Upper lobe of left lung (tissue), 6 donors: ENCODE results near the gene ZFHX3. TPM values are rescaled to one million over a fixed set of nuclear protein-coding genes. Genes with fewer than 3 reads are reported as not detected.

Experiments
- ATAC-seq, 2 donors: fragments of 200-7000 bp; cut with Tn5 transposase; one replicate each; pipeline ENCODE4 v1.9.1; 2022; ENCODE audit warnings: mild to moderate bottlenecking in 2 of 2, moderate library complexity in 2 of 2; ENCODE audit not compliant: low FRiP score in 2 of 2
- DNase-seq, 2 donors: peaks; one replicate each; pipeline ENCODE4 v3.0.0-alpha.2; 2019 to 2020
- H3K27ac ChIP-seq, 4 donors: fragments of 200-600 bp; sonication (generic); one replicate each; pipeline ENCODE4 v1.5.1; 2016 to 2019
- H3K27me3 ChIP-seq, 4 donors: fragments of 200-600 bp; sonication (generic); one replicate each; pipeline ENCODE4 v1.5.1; 2017 to 2019
- H3K36me3 ChIP-seq, 4 donors: fragments of 200-600 bp; sonication (generic); one replicate each; pipeline ENCODE4 v1.5.1; 2016 to 2019
- H3K4me1 ChIP-seq, 4 donors: fragments of 200-600 bp; sonication (generic); one replicate each; pipeline ENCODE4 v1.5.1; 2018 to 2019
- H3K4me3 ChIP-seq, 4 donors: fragments of 200-600 bp; sonication (generic); one replicate each; pipeline ENCODE4 v1.5.1; 2017 to 2019; ENCODE audit warnings: mild to moderate bottlenecking in 2 of 4, moderate library complexity in 1 of 4
- H3K9me3 ChIP-seq, 4 donors: fragments of 200-600 bp; sonication (generic); one replicate each; pipeline ENCODE4 v1.5.1; 2018 to 2019
- EP300 ChIP-seq, 4 donors: sonication (generic); formaldehyde crosslinking; IDR thresholded peaks; one replicate each; pipeline ENCODE4 v1.5.1; 2017; ENCODE audit warnings: antibody characterized with exemption in 4 of 4, control low read depth in 2 of 4
- POLR2A ChIP-seq, 4 donors: fragments of 450-650 bp; IDR thresholded peaks; one replicate each; pipeline ENCODE4 v1.5.1; 2016 to 2017; ENCODE audit warnings: antibody characterized with exemption in 4 of 4, mild to moderate bottlenecking in 2 of 4
- POLR2AphosphoS5 ChIP-seq, 2 donors: sonication (generic); formaldehyde crosslinking; IDR thresholded peaks; one replicate each; pipeline ENCODE4 v1.5.1; 2017; ENCODE audit warnings: antibody characterized with exemption in 2 of 2
- WGBS, 2 donors: methylation state at CpG; one replicate each; pipeline ENCODE4 v1.1.5; 2017 to 2018; 5-methylcytosine and 5-hydroxymethylcytosine counted together
- total RNA-seq, 6 donors: library from RNA; depleted of rRNA in 4 of 6; stranded (reverse); fragments of >200 nt in 4 of 6; gene quantifications; one replicate each; pipeline versions ENCODE4 v1.1.0 to v1.2.1, GENCODE V29; 2016 to 2021
- TF ChIP-seq, protein P1 (sequence below), 6 experiments: fragments of 450-650 bp in 4 of 6; fragments of 200-600 bp in 2 of 6; sonication (generic) in 2 of 6; IDR thresholded peaks; one replicate each; pipeline ENCODE4 v1.5.1; 2016 to 2019; ENCODE audit warnings: antibody characterized with exemption in 6 of 6
- donor health status: DM: no; HTN: no; CAD: no; lungs with moderate emphysema.
- donor health status: DM: no; HTN: yes; CAD: no; lungs with severe emphysema.

ZFHX3 gene
- total RNA-seq, 6 donors from 2014 or later, result 22.4 to 40.3 (median 27.0) TPM

DNA sequence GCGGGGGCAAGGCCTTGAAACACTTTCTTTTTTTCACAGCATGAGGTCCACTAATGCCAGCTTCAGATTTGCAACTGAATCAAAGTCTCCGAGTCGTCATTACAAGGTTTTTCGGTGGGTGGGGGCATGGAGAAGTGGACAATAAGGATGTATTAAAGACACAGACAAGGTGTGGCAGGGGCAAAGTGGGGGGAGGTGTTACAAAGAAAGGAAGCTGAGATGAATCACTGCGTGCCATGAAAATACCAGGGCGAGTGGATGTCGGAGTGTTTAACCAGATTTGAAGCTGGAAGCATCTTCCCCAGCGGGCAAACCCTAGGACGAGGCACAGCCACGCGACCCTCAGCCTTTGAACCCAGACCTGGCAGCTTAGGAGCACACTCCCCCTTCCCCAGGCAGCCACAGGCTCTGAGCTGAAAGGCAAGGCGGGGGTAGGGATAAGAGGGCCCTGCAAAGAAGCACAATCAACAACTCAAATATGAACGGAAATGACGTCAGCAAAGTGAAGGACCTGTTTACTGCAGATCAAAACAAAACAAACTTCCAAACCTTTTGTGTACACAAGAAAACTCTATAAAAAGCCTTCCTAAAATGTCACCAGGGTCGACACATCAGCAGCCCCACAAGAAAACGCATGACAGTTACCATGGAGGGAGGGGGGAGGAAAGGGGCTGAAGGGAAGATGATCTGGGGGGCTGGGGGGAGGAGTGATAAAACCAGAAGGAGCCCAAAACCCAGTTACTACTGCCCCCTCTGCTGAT is 5.6 kb upstream of the ZFHX3 start:
- Histone ChIP-seq H3K27me3 (no peaks in the 10 kb centered on the region), H3K4me3 (peak overlapping the region in 1 of 4 donors; percentile 17), H3K4me1 (peaks cover 43 to 69% (median 64%) of the 10 kb centered on the region in 4 donors), H3K9me3 (no peaks in the 10 kb centered on the region), H3K36me3 (no peaks in the 10 kb centered on the region), H3K27ac (peak overlapping the region; percentile 93 to 98 (median 95))
- no peak for ATAC-seq
- 40 to 43% methylated on average over 16 of the region's 16 CpGs for WGBS, 2 donors
- DNase-seq, result peak in 1 of 2 donors; percentile 26
- TF ChIP-seq, protein P1, sequence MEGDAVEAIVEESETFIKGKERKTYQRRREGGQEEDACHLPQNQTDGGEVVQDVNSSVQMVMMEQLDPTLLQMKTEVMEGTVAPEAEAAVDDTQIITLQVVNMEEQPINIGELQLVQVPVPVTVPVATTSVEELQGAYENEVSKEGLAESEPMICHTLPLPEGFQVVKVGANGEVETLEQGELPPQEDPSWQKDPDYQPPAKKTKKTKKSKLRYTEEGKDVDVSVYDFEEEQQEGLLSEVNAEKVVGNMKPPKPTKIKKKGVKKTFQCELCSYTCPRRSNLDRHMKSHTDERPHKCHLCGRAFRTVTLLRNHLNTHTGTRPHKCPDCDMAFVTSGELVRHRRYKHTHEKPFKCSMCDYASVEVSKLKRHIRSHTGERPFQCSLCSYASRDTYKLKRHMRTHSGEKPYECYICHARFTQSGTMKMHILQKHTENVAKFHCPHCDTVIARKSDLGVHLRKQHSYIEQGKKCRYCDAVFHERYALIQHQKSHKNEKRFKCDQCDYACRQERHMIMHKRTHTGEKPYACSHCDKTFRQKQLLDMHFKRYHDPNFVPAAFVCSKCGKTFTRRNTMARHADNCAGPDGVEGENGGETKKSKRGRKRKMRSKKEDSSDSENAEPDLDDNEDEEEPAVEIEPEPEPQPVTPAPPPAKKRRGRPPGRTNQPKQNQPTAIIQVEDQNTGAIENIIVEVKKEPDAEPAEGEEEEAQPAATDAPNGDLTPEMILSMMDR (IDR thresholded peaks at IDR 0.05), result no peak
- peak in 1 of 4 donors; percentile 10 for TF ChIP-seq EP300 (IDR thresholded peaks at IDR 0.05)

GRCh38 chr16:73053038-73053363 is 5.1 kb upstream of the ZFHX3 start:
- TF ChIP-seq POLR2A (IDR thresholded peaks at IDR 0.05) (no peak), POLR2AphosphoS5 (IDR thresholded peaks at IDR 0.05) (no peak), EP300 (IDR thresholded peaks at IDR 0.05) (no peak)
- TF ChIP-seq, protein P1 (IDR thresholded peaks at IDR 0.05), result no peak
- H3K4me1 ChIP-seq, result peaks cover 43 to 70% (median 65%) of the 10 kb centered on the region in 4 donors
- H3K4me3 ChIP-seq, result no peak overlapping the region
- H3K27ac ChIP-seq, result peak overlapping the region; percentile 93 to 98 (median 95)
- H3K27me3 ChIP-seq, result no peaks in the 10 kb centered on the region
- ATAC-seq (no peak), DNase-seq (no peak)
- WGBS, 2 donors, result 68% methylated on average over 4 of the region's 4 CpGs
- no peaks in the 10 kb centered on the region for H3K36me3 ChIP-seq
- H3K9me3 ChIP-seq, result no peaks in the 10 kb centered on the region

DNA sequence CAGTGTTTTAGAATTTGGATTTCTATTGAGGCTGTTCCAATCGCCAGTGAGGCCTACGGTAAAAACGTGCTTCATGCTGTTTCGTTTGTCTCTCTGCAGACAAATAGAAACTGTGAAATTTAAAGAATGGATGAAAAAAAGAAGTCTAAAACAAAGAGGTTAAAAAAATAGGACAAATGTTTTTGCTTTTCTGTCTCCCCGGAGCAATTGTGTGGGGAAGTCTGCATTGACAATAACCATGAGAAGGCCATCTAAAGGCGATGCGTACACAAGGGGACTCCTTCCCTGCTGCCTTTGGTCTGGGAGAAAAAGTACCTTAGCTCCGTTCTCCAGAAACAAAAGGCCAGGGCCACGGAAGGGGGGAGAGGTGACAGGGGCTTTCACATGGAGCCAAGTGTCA is 4.6 kb upstream of the ZFHX3 start:
- Histone ChIP-seq H3K4me3 (no peak overlapping the region), H3K9me3 (no peaks in the 10 kb centered on the region), H3K27me3 (no peaks in the 10 kb centered on the region), H3K27ac (peak overlapping the region; percentile 93 to 98 (median 95)), H3K36me3 (no peaks in the 10 kb centered on the region), H3K4me1 (peaks cover 43 to 73% (median 65%) of the 10 kb centered on the region in 4 donors)
- ATAC-seq, result no peak
- TF ChIP-seq, protein P1 (IDR thresholded peaks at IDR 0.05), result no peak
- TF ChIP-seq POLR2A (IDR thresholded peaks at IDR 0.05) (no peak), EP300 (IDR thresholded peaks at IDR 0.05) (no peak), POLR2AphosphoS5 (IDR thresholded peaks at IDR 0.05) (no peak)
- no peak for DNase-seq
- WGBS, 2 donors, result 79 to 86% methylated on average over 9 of the region's 9 CpGs

GRCh38 chr16:73051961-73052360 is 4.0 kb upstream of the ZFHX3 start:
- WGBS, 2 donors, result 80 to 85% methylated on average over 9 of the region's 9 CpGs
- Histone ChIP-seq H3K4me3 (no peak overlapping the region), H3K36me3 (no peaks in the 10 kb centered on the region), H3K27me3 (no peaks in the 10 kb centered on the region), H3K9me3 (no peaks in the 10 kb centered on the region), H3K27ac (peak overlapping the region; percentile 60 to 98 (median 95)), H3K4me1 (peaks cover 48 to 75% (median 69%) of the 10 kb centered on the region in 4 donors)
- TF ChIP-seq POLR2AphosphoS5 (IDR thresholded peaks at IDR 0.05), result no peak
- TF ChIP-seq EP300 (IDR thresholded peaks at IDR 0.05), result no peak
- TF ChIP-seq, protein P1 (IDR thresholded peaks at IDR 0.05), result no peak
- no peak for TF ChIP-seq POLR2A (IDR thresholded peaks at IDR 0.05)
- no peak for ATAC-seq
- no peak for DNase-seq

DNA sequence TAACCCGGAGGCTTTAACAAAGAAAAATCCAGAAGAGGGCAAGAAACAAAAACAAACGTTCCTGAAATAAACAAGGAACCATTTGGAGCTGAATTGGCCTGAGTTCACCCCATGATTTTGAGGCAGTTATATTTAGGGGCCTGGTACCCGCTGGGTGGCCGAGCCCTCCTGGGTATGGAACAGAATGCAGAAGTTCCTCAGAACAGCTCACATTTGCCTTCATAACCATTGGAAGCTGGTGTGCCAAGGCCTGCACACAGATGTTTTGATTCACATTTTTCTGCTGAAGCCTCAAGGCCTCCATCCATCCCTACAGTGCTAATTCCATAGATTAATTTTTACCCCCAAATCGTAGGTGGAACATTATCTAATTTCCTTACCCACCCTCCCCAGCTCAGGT is 3.3 kb upstream of the ZFHX3 start:
- WGBS, 2 donors, result 64 to 70% methylated on average over 5 of the region's 5 CpGs
- Histone ChIP-seq H3K4me1 (peaks cover 48 to 76% (median 69%) of the 10 kb centered on the region in 4 donors), H3K27me3 (no peaks in the 10 kb centered on the region), H3K27ac (peak overlapping the region; percentile 60 to 98 (median 95)), H3K9me3 (no peaks in the 10 kb centered on the region), H3K36me3 (no peaks in the 10 kb centered on the region), H3K4me3 (no peak overlapping the region)
- no peak for TF ChIP-seq POLR2AphosphoS5 (IDR thresholded peaks at IDR 0.05)
- no peak for TF ChIP-seq EP300 (IDR thresholded peaks at IDR 0.05)
- TF ChIP-seq, protein P1 (IDR thresholded peaks at IDR 0.05), result no peak
- TF ChIP-seq POLR2A (IDR thresholded peaks at IDR 0.05), result no peak
- DNase-seq (no peak), ATAC-seq (no peak)
